GM12875 (cell line): ENCODE results near the gene SH2D7.

Source experiments
- H3K4me3 ChIP-seq: one replicate; pipeline ENCODE4 v1.5.1; 2011; ENCODE audit warnings: low read depth, low read length, control low read depth
- CTCF ChIP-seq: IDR thresholded peaks from 2 replicates; pipeline ENCODE4 v1.5.1; 2011; ENCODE audit warnings: low read depth, mild to moderate bottlenecking, control low read depth, inconsistent platforms, low read length, moderate library complexity, borderline replicate concordance; ENCODE audit not compliant: insufficient read depth

Gene SH2D7

GRCh38 chr15:78092261-78093041, at the start of gene SH2D7:
Gene SH2D7 (plus strand): TSS chr15:78092561. CDS start chr15:78092585, 24 bp downstream.
- H3K4me3 ChIP-seq, result no peak within 1 kb of the TSS
- TF ChIP-seq CTCF, result no peak

GRCh38 chr15:78044407-78045155, 47.8 kb upstream of the SH2D7 start:
- no peak overlapping the region for H3K4me3 ChIP-seq
- TF ChIP-seq CTCF, result no peak

- TF ChIP-seq CTCF, result no peak
- no peak overlapping the region for H3K4me3 ChIP-seq
Measured at GRCh38 chr15:78045189-78045588, 47.2 kb upstream of the SH2D7 start.

DNA sequence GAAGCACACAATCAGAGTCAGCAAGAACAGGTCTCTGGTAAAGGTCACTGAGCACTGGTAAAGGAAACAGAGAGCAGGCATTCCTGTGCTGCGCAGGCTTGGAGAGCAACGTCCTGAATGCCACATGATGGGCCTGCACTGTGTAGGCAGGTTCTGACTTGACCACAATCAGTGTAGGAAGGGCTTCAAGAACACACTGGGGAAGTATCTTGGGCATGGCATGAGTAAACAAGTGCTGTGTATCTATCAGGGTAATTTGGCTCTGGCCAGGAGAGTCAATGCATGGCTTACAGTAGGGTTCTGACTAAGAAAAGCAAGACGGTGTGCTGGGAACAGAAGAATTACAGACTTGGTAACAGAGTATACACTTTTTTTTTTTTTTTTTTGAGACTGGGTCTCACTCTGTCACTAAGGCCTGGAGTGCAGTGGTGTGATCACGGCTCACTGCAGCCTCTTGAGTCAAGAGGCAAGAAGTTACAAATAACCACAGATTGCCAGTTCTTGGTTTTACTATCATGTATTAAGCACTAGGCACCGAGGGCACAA, 45.5 kb upstream of the SH2D7 start:
- H3K4me3 ChIP-seq, result no peak overlapping the region
- TF ChIP-seq CTCF, result no peak

DNA sequence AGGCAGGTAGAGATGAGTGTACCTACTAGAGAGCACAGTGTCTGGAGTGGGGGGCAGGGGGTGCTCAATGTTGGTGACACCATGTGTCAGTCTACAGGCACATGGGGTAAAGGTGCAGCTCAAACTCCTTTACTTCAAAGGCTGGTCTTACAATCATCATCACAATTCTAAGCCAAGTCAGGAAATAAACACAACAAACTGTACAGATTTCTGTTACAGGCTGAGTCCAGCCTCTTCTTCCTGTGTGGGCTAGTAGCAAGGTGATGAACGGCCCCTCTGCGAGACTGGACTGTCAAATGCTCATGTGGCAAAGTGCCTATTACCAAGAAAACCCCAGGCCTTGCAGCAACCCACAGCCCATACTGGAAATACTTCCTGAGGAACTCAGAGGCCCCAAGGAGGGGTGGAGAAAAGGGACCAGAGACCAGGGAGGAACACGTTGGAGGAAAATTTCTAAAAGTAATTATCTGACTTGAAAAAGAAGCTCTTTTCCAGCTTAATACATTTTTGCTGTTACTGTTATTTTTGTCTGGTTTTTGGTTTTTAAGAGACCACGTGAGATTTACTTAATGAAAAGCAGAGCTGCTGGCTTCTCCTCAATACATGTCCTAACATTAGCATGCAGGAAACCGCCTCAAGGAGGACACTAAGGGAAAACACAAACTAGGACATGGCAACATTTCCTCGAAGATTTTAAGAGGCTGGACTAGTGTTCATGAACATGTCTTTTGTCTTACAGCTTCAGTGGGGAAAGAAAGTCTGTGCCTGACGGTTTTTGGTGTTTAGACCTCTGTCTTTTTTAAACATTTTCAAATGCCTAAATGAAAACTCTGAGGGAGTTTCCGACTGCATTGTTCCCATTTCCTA, 44.4 kb upstream of the SH2D7 start:
- TF ChIP-seq CTCF, result no peak
- H3K4me3 ChIP-seq, result no peak overlapping the region

DNA sequence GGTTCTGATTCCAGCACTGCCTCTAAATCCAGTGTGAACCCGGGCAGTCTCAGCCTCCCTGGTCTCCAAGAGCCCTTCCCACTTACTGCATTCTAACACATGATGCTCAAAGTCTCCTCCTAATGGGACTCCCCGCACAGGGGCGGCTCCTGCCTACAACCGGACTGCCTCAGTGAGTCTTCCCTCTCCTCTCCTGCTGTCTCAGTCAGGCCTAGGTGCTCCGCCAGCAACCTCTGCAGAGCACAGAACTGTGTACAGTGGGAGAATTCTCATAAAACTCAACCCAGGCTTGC, 43.8 kb upstream of the SH2D7 start:
- no peak for TF ChIP-seq CTCF
- no peak overlapping the region for H3K4me3 ChIP-seq
